GM12878 (cell line): ENCODE data around the gene P3H2. TPM values are rescaled to one million over a fixed set of nuclear protein-coding genes. Genes with fewer than 3 reads are reported as not detected.
A peak's percentile ranks its signal among the peaks of the same experiment; 100 is the strongest.

ENCODE experiments used
- ATAC-seq: fragments of 200-7000 bp; cut with Tn5 transposase; 3 replicates; pipeline ENCODE4 v1.9.1; 2020; ENCODE audit warnings: mild to moderate bottlenecking, moderate library complexity
- BruUV-seq: library from RNA; stranded (reverse); fragments of 400-500 nt; replicated peaks from 2 replicates; lab custom pipeline; 2021; lab: Mats Ljungman, UMichigan
- CTCF ChIA-PET: fragments of 300-600 bp; sonication (Branson Sonifier 250); formaldehyde crosslinking; extraction: SDS; loops from one replicate; lab custom pipeline; 2021; ENCODE audit warnings: inconsistent platforms; lab: Yijun Ruan, JAX
- POLR2A ChIA-PET: fragments of 350-600 bp; formaldehyde crosslinking; extraction: SDS; loops from one replicate; lab custom pipeline; 2021; ENCODE audit warnings: inconsistent platforms; lab: Charles Lee
- RAD21 ChIA-PET: fragments of 300-600 bp; sonication (Branson Sonifier 250); formaldehyde crosslinking; loops from one replicate; lab custom pipeline; 2023; ENCODE audit warnings: antibody characterized with exemption; ENCODE audit not compliant: unreplicated experiment; lab: Charles Lee
- SMC1A ChIA-PET: fragments of 300-600 bp; sonication (Branson Sonifier 250); formaldehyde crosslinking; loops from one replicate; lab custom pipeline; 2023; ENCODE audit not compliant: unreplicated experiment, uncharacterized antibody; lab: Charles Lee
- DNase-seq: peaks from one replicate; pipeline ENCODE4 v3.0.0-alpha.2; 2011; ENCODE audit warnings: low read depth, low spot score
- FAIRE-seq: peaks from 3 replicates; lab custom pipeline; 2011; peaks lifted over from hg19 to GRCh38; lab: Jason Lieb, UNC
- H2AFZ ChIP-seq: 2 replicates; pipeline ENCODE4 v1.6.0; 2011; ENCODE audit warnings: low read depth, low read length, control low read depth; ENCODE audit not compliant: control insufficient read depth
- H3K27ac ChIP-seq: 2 replicates; pipeline ENCODE4 v1.5.1; 2011; ENCODE audit warnings: control low read depth; ENCODE audit not compliant: control insufficient read depth, insufficient read depth
- H3K27me3 ChIP-seq, 2 experiments: replicated peaks in 1 of 2; 2 replicates each; pipeline versions ENCODE4 v1.6.0 to v1.6.1; 2011; ENCODE audit warnings: low read length in 1 of 2; ENCODE audit not compliant: control insufficient read depth in 2 of 2, insufficient read depth in 2 of 2
- H3K36me3 ChIP-seq, 2 experiments: 2 replicates each; pipeline ENCODE4 v1.5.1; 2011; ENCODE audit warnings: low read length in 1 of 2; ENCODE audit not compliant: control insufficient read depth in 2 of 2, insufficient read depth in 2 of 2
- H3K4me1 ChIP-seq: 2 replicates; pipeline ENCODE4 v1.6.1; 2011; ENCODE audit warnings: mild to moderate bottlenecking, low read length, moderate library complexity, mixed read lengths; ENCODE audit not compliant: control insufficient read depth, insufficient read depth
- H3K4me2 ChIP-seq: 2 replicates; pipeline ENCODE4 v1.6.0; 2011; ENCODE audit warnings: control low read depth; ENCODE audit not compliant: control insufficient read depth, insufficient read depth
- H3K4me3 ChIP-seq: fragments of 200-600 bp; sonication (generic); 2 replicates; pipeline ENCODE4 v1.5.1; 2016
- H3K79me2 ChIP-seq: 2 replicates; pipeline ENCODE4 v1.6.0; 2011; ENCODE audit warnings: low read length; ENCODE audit not compliant: control insufficient read depth, insufficient read depth
- H3K9ac ChIP-seq: 2 replicates; pipeline ENCODE4 v1.8.0; 2011; ENCODE audit warnings: low read length, control low read depth, mixed read lengths; ENCODE audit not compliant: control insufficient read depth, insufficient read depth
- H3K9me3 ChIP-seq: replicated peaks from 3 replicates; pipeline ENCODE4 v1.5.1; 2011; ENCODE audit warnings: mild to moderate bottlenecking, low read length; ENCODE audit not compliant: control insufficient read depth, insufficient read depth
- H4K20me1 ChIP-seq: 2 replicates; pipeline ENCODE4 v1.6.0; 2011; ENCODE audit not compliant: control insufficient read depth, insufficient read depth
- ASH2L ChIP-seq: fragments of 300-600, 200-600 bp; sonication (generic); IDR thresholded peaks from 2 replicates; pipeline ENCODE4 v1.6.1; 2017; ENCODE audit warnings: low read depth, mild to moderate bottlenecking, borderline replicate concordance
- BCL3 ChIP-seq: IDR thresholded peaks from 2 replicates; pipeline ENCODE4 v1.6.1; 2011; ENCODE audit warnings: borderline replicate concordance, low read depth, mild to moderate bottlenecking, moderate library complexity, low read length; ENCODE audit not compliant: insufficient read depth, poor library complexity, severe bottlenecking
- BRCA1 ChIP-seq: IDR thresholded peaks from 2 replicates; pipeline ENCODE4 v1.6.1; 2011; ENCODE audit warnings: low read depth, low read length, improper control_type of control experiment
- CREB1 ChIP-seq: IDR thresholded peaks from 2 replicates; pipeline ENCODE4 v1.6.1; 2012; ENCODE audit warnings: low read depth, mild to moderate bottlenecking, inconsistent platforms
- EED ChIP-seq: sonication (generic); IDR thresholded peaks from 2 replicates; pipeline ENCODE4 v1.6.1; 2016; ENCODE audit warnings: antibody characterized with exemption, low read depth
- HDGF ChIP-seq: fragments of 450-650 bp; IDR thresholded peaks from 2 replicates; pipeline ENCODE4 v1.6.1; 2016; ENCODE audit warnings: antibody characterized with exemption
- IKZF1 ChIP-seq: fragments of 450-650 bp; conservative IDR thresholded peaks from 2 replicates; pipeline ENCODE4 v1.6.1; 2017; ENCODE audit warnings: antibody characterized with exemption, mild to moderate bottlenecking
- IRF3 ChIP-seq: fragments of 450-650 bp; IDR thresholded peaks from 2 replicates; pipeline ENCODE4 v1.6.1; 2014; ENCODE audit warnings: mild to moderate bottlenecking
- JUNB ChIP-seq: IDR thresholded peaks from 2 replicates; pipeline ENCODE4 v1.6.1; 2016; ENCODE audit warnings: antibody characterized with exemption, mild to moderate bottlenecking
- KDM1A ChIP-seq: fragments of 200-600 bp; sonication (generic); IDR thresholded peaks from 2 replicates; pipeline ENCODE4 v1.6.1; 2016; ENCODE audit warnings: borderline replicate concordance
- KLF5 ChIP-seq: fragments of 450-650 bp; IDR thresholded peaks from 2 replicates; pipeline ENCODE4 v1.6.1; 2014; ENCODE audit warnings: mild to moderate bottlenecking; ENCODE audit not compliant: partially characterized antibody
- NFIC ChIP-seq: IDR thresholded peaks from 2 replicates; pipeline ENCODE4 v1.6.1; 2012; ENCODE audit warnings: low read depth, mild to moderate bottlenecking, inconsistent platforms, low read length, moderate library complexity
- PML ChIP-seq: IDR thresholded peaks from 2 replicates; pipeline ENCODE4 v1.6.1; 2012; ENCODE audit warnings: low read length, inconsistent platforms
- POLR2A ChIP-seq: IDR thresholded peaks from 2 replicates; pipeline ENCODE4 v1.6.1; 2011; ENCODE audit warnings: low read depth, mild to moderate bottlenecking, low read length
- POLR2AphosphoS2 ChIP-seq: IDR thresholded peaks from 2 replicates; pipeline ENCODE4 v1.6.1; 2011; ENCODE audit warnings: low read depth, mild to moderate bottlenecking, low read length, improper control_type of control experiment, moderate library complexity
- POLR2AphosphoS5 ChIP-seq: IDR thresholded peaks from 2 replicates; pipeline ENCODE4 v1.6.1; 2011; ENCODE audit warnings: mild to moderate bottlenecking, low read length, inconsistent platforms
- RB1 ChIP-seq: fragments of 450-650 bp; formaldehyde crosslinking; IDR thresholded peaks from 2 replicates; pipeline ENCODE4 v1.6.1; 2017; ENCODE audit warnings: mild to moderate bottlenecking, borderline replicate concordance
- RBBP5 ChIP-seq: fragments of 200-600 bp; sonication (generic); conservative IDR thresholded peaks from 2 replicates; pipeline ENCODE4 v1.6.1; 2016
- RCOR1 ChIP-seq: conservative IDR thresholded peaks from 2 replicates; pipeline ENCODE4 v1.6.1; 2012; ENCODE audit warnings: low read depth, low read length, improper control_type of control experiment
- RUNX3 ChIP-seq: IDR thresholded peaks from 2 replicates; pipeline ENCODE4 v1.6.1; 2012; ENCODE audit warnings: low read length, inconsistent platforms
- SIN3A ChIP-seq: IDR thresholded peaks from 2 replicates; pipeline ENCODE4 v1.6.1; 2012; ENCODE audit warnings: low read depth, low read length, improper control_type of control experiment
- SP1 ChIP-seq: IDR thresholded peaks from one replicate; pipeline ENCODE4 v1.6.1; 2011; ENCODE audit warnings: low read depth, low read length
- USF1 ChIP-seq: IDR thresholded peaks from 2 replicates; pipeline ENCODE4 v1.6.1; 2011; ENCODE audit warnings: borderline replicate concordance, low read depth, mild to moderate bottlenecking, moderate library complexity, mixed read lengths, low read length; ENCODE audit not compliant: insufficient read depth; ENCODE audit errors: extremely low read length
- YY1 ChIP-seq: IDR thresholded peaks from 2 replicates; pipeline ENCODE4 v1.6.1; 2011; ENCODE audit warnings: low read depth, mild to moderate bottlenecking, low read length
- ZNF207 ChIP-seq: fragments of 450-650 bp; IDR thresholded peaks from 2 replicates; pipeline ENCODE4 v1.6.1; 2014; ENCODE audit warnings: antibody characterized with exemption, mild to moderate bottlenecking, borderline replicate concordance
- WGBS: methylation state at CpG from one replicate; pipeline ENCODE4 v1.1.6; 2016; ENCODE audit warnings: low lambda C conversion rate; ENCODE audit not compliant: insufficient replicate concordance, insufficient coverage; ENCODE audit errors: missing lambda C conversion rate; 5-methylcytosine and 5-hydroxymethylcytosine counted together
- in situ Hi-C: fragments of 300-500 bp; cut with MboI; formaldehyde crosslinking; loops from 9 replicates; pipeline ENCODE4 v1.14.3; 2018; ENCODE audit warnings: mixed read lengths
- intact Hi-C: fragments of 100-400 bp; cut with micrococcal nuclease; formaldehyde crosslinking; loops from one replicate; pipeline ENCODE4 v1.14.2; 2022; ENCODE audit not compliant: unreplicated experiment
- polyA plus RNA-seq, 11 experiments: library from polyadenylated mRNA; depleted of rRNA in 4 of 11; unstranded in 6 of 11; stranded (reverse) in 5 of 11; fragments of >200 nt; fragmentation: Nextera tagmentation in 4 of 11; fragmentation: Illumina TruSeq in 1 of 11; extraction: Ambion mirVana in 4 of 11; extraction: Trizol in 1 of 11; gene quantifications; 1 replicate in 1 of 11; 2 replicates in 10 of 11; pipeline versions ENCODE4 v1.2.1 to v1.2.3, GENCODE V29; 2011 to 2016; ENCODE audit warnings: inconsistent platforms in 2 of 11, missing spikeins in 2 of 11, low read depth in 1 of 11
- total RNA-seq, 4 experiments: library from RNA; depleted of rRNA in 3 of 4; stranded (reverse); fragments of >200 nt in 3 of 4; fragmentation: Illumina TruSeq in 1 of 4; extraction: Trizol in 1 of 4; gene quantifications; 2 replicates each; pipeline versions ENCODE4 v1.2.1 to v1.2.3, GENCODE V29; 2013 to 2021

P3H2 gene
- total and polyA plus RNA-seq, 10 of the 15 experiments (the other 5 are each of a cell fraction or from before 2014, with no cell fraction given), result 27.0 to 97.6 (median 83.2) TPM

- no peak for DNase-seq
- no TSS peak for BruUV-seq
- ChIA-PET SMC1A (interaction anchor here (0.6 to 3.3 kb wide), 13 partner anchors 9 to 276 kb away, joined by 3 to 17 read pairs (median 6); no protein-coding TSS in a partner anchor), POLR2A (interaction anchor here (0.9 to 1.8 kb wide), 4 partner anchors 10 to 29 kb away, joined by 3 to 4 read pairs (median 4); no protein-coding TSS in a partner anchor), CTCF (interaction anchor here (0.7 to 1.6 kb wide), 7 partner anchors 9 to 133 kb away, joined by 3 to 5 read pairs (median 3); no protein-coding TSS in a partner anchor), RAD21 (interaction anchor here (0.8 to 1.3 kb wide), 6 partner anchors 9 to 100 kb away, joined by 3 to 5 read pairs (median 4); no protein-coding TSS in a partner anchor)
- intact Hi-C loops (no loop called here), in situ Hi-C loops (no loop called here)
- Histone ChIP-seq H3K36me3 (no peaks in the 10 kb centered on the region), H3K27ac (no peak overlapping the region), H3K27me3 (no peaks in the 10 kb centered on the region), H2AFZ (no peak overlapping the region), H3K4me1 (no peaks in the 10 kb centered on the region), H3K9ac (no peak overlapping the region), H3K4me2 (no peak overlapping the region), H3K79me2 (peaks cover 5% of the 10 kb centered on the region), H4K20me1 (no peaks in the 10 kb centered on the region), H3K9me3 (no peaks in the 10 kb centered on the region), H3K4me3 (no peak overlapping the region)
- ATAC-seq, result no peak
- WGBS, result 0% methylated on average over 1 of the region's 1 CpG
- FAIRE-seq, result no peak
- TF ChIP-seq NFIC, result peak; percentile 36; the same call in 1 of the 2 replicates
- TF ChIP-seq RB1, result no peak
- no peak for TF ChIP-seq ASH2L
- TF ChIP-seq ZNF207, result no peak
- no peak for TF ChIP-seq SIN3A
- TF ChIP-seq CREB1, result no peak
- peak; percentile 45; the same call in 1 of the 2 replicates for TF ChIP-seq RUNX3
- no peak for TF ChIP-seq YY1
- TF ChIP-seq BRCA1, result no peak
- peak; percentile 31; the same call in 1 of the 2 replicates for TF ChIP-seq EED
- TF ChIP-seq BCL3, result no peak
- TF ChIP-seq PML, result no peak
- TF ChIP-seq KDM1A, result no peak
- TF ChIP-seq IKZF1, result 0 out of 2 replicates have a peak, but pooled peaks have one; percentile 16
- no peak for TF ChIP-seq RCOR1
- TF ChIP-seq SP1, result no peak
- no peak for TF ChIP-seq POLR2A
- no peak for TF ChIP-seq HDGF
- TF ChIP-seq KLF5, result no peak
- TF ChIP-seq JUNB, result peak; percentile 30; the same call in 1 of the 2 replicates
- no peak for TF ChIP-seq RBBP5
- TF ChIP-seq USF1, result no peak
- no peak for TF ChIP-seq POLR2AphosphoS5
- no peak for TF ChIP-seq POLR2AphosphoS2
- TF ChIP-seq IRF3, result no peak
Measured at GRCh38 chr3:190094160-190094718, 26.5 kb downstream of the P3H2 start.
